ENCODE results near the gene DNAJB2.

Gene DNAJB2

DNA sequence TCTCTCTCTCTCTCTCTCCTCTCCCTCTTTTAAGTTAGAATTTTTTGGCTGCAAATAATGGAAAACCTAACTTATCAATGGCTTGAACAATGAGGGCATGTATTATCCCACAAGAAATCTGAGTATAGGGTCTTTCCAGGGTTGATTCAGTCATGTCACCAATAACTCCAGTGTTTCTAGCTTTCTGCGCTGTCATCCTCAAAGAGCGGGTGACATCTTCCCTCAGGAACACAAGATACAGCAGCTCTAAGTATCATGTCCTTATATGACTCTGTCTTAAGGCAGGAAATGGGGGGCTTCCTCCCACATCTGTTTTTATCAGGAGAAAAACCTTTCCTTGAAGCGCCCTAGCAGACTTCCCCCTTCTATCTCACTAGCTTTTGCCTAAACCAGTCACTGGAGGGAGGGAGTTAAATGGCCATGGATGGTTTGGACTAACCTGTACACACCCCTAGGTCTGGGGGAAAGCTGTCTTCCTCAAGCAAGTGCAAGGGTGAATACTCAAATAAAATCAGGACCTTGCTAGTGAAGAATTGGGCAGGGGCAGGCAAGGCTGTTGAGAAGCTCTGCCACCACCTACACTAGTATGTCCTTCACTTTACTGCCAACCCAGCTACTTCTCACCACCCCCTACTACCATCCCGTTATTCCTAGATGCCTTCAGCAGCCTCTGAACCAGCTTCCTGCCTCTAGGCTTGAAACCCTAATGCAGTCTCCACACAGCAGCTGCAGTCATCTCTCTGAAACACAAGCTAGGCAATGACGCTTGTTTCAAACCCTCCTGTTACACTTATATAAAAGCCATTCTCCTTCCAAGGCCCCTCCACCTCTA, 17.9 kb upstream of the DNAJB2 start:
- no peaks in the 10 kb centered on the region for H3K36me3 ChIP-seq (ENCODE audit: insufficient read depth, low read length)
- DNase-seq (no peak), ATAC-seq (ENCODE audit: insufficient read depth, low read depth) (no peak)
- TF ChIP-seq EZH2 (IDR thresholded peaks at IDR 0.05; ENCODE audit: borderline replicate concordance, low read depth, low read length, severe bottlenecking), result no peak
- TF ChIP-seq, protein P1, sequence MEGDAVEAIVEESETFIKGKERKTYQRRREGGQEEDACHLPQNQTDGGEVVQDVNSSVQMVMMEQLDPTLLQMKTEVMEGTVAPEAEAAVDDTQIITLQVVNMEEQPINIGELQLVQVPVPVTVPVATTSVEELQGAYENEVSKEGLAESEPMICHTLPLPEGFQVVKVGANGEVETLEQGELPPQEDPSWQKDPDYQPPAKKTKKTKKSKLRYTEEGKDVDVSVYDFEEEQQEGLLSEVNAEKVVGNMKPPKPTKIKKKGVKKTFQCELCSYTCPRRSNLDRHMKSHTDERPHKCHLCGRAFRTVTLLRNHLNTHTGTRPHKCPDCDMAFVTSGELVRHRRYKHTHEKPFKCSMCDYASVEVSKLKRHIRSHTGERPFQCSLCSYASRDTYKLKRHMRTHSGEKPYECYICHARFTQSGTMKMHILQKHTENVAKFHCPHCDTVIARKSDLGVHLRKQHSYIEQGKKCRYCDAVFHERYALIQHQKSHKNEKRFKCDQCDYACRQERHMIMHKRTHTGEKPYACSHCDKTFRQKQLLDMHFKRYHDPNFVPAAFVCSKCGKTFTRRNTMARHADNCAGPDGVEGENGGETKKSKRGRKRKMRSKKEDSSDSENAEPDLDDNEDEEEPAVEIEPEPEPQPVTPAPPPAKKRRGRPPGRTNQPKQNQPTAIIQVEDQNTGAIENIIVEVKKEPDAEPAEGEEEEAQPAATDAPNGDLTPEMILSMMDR (IDR thresholded peaks at IDR 0.05; ENCODE audit: borderline replicate concordance, extremely low read depth, low read length, poor library complexity, severe bottlenecking), result no peak
- no peaks in the 10 kb centered on the region for H3K9me3 ChIP-seq (ENCODE audit: insufficient read depth, low read length, severe bottlenecking)
- H2AFZ ChIP-seq (ENCODE audit: low read depth, low read length), result no peak overlapping the region
- no peaks in the 10 kb centered on the region for H3K79me2 ChIP-seq (ENCODE audit: insufficient read depth, low read length)
- H3K4me1 ChIP-seq (ENCODE audit: insufficient read depth, low read length), result 0 out of 2 replicates have a peak, but pooled peaks cover 3% of the 10 kb centered on the region
- no peak overlapping the region for H3K9ac ChIP-seq (ENCODE audit: low read depth, low read length)
- H3K4me2 ChIP-seq (ENCODE audit: insufficient read depth, low read length), result no peak overlapping the region
- H3K27me3 ChIP-seq (ENCODE audit: insufficient read depth, low read length, poor library complexity), result peaks cover 19% of the 10 kb centered on the region
- H3K4me3 ChIP-seq (ENCODE audit: low read depth in 1 of 2, low read length in 2 of 2), result no peak overlapping the region
- no peak overlapping the region for H3K27ac ChIP-seq (ENCODE audit: low read length)
- no peaks in the 10 kb centered on the region for H4K20me1 ChIP-seq (ENCODE audit: insufficient read depth, low read length)

DNA sequence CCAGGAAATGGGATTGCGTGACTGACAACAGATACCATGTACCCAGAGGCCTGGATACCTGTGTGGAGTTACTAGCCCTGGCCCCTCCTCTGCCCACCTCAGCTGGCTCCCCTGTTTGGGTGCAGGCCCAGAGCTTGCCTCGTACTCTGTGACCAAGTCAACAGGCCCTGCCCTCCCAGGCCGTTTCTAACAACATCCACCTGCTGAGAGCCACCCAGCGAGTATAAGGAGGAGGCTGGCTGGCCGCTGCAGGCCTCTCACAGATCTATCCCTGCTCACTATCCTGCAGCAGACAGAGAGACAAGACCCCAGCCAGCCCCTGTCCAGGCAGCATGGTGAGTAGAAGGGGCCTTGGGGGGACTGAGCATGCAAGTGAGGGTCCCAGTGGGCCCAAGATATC, 12.9 kb upstream of the DNAJB2 start:
- no peaks in the 10 kb centered on the region for H3K9me3 ChIP-seq (ENCODE audit: insufficient read depth, low read length, severe bottlenecking)
- no peak overlapping the region for H3K4me3 ChIP-seq (ENCODE audit: low read depth in 1 of 2, low read length in 2 of 2)
- ATAC-seq (ENCODE audit: insufficient read depth, low read depth), result no peak
- H3K4me1 ChIP-seq (ENCODE audit: insufficient read depth, low read length), result 0 out of 2 replicates have a peak, but pooled peaks cover 2% of the 10 kb centered on the region
- TF ChIP-seq EZH2 (IDR thresholded peaks at IDR 0.05; ENCODE audit: borderline replicate concordance, low read depth, low read length, severe bottlenecking), result no peak
- TF ChIP-seq, protein P1 (IDR thresholded peaks at IDR 0.05; ENCODE audit: borderline replicate concordance, extremely low read depth, low read length, poor library complexity, severe bottlenecking), result no peak
- H2AFZ ChIP-seq (ENCODE audit: low read depth, low read length), result no peak overlapping the region
- no peaks in the 10 kb centered on the region for H4K20me1 ChIP-seq (ENCODE audit: insufficient read depth, low read length)
- no peak overlapping the region for H3K27ac ChIP-seq (ENCODE audit: low read length)
- no peak overlapping the region for H3K4me2 ChIP-seq (ENCODE audit: insufficient read depth, low read length)
- no peak overlapping the region for H3K9ac ChIP-seq (ENCODE audit: low read depth, low read length)
- H3K79me2 ChIP-seq (ENCODE audit: insufficient read depth, low read length), result no peaks in the 10 kb centered on the region
- DNase-seq, result no peak
- no peaks in the 10 kb centered on the region for H3K36me3 ChIP-seq (ENCODE audit: insufficient read depth, low read length)
- peaks cover 10% of the 10 kb centered on the region for H3K27me3 ChIP-seq (ENCODE audit: insufficient read depth, low read length, poor library complexity)

DNA sequence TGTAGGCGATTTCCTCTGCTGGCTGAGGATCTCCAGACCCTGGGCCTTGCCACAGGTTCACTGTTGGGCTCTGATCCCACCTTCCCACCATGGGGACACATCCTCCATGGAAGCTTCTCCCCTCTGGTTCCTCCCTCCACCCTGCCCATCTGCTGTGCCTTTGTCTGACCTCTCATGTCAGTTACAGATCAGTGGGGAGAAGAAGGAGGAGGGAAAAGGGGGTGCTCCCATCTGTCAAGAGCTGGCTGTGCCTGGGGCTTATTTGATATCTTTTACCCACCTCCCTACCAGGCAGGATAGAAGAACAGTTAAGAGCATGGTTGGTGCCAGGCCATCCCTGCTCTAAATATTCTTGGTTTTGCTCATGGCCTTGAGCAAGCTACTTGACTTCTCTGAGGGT, 12.3 kb upstream of the DNAJB2 start:
- no peaks in the 10 kb centered on the region for H3K9me3 ChIP-seq (ENCODE audit: insufficient read depth, low read length, severe bottlenecking)
- H3K4me3 ChIP-seq (ENCODE audit: low read depth in 1 of 2, low read length in 2 of 2), result no peak overlapping the region
- peaks cover 11% of the 10 kb centered on the region for H3K27me3 ChIP-seq (ENCODE audit: insufficient read depth, low read length, poor library complexity)
- TF ChIP-seq EZH2 (IDR thresholded peaks at IDR 0.05; ENCODE audit: borderline replicate concordance, low read depth, low read length, severe bottlenecking), result no peak
- TF ChIP-seq, protein P1 (IDR thresholded peaks at IDR 0.05; ENCODE audit: borderline replicate concordance, extremely low read depth, low read length, poor library complexity, severe bottlenecking), result no peak
- no peak overlapping the region for H3K9ac ChIP-seq (ENCODE audit: low read depth, low read length)
- H3K4me2 ChIP-seq (ENCODE audit: insufficient read depth, low read length), result no peak overlapping the region
- no peaks in the 10 kb centered on the region for H3K79me2 ChIP-seq (ENCODE audit: insufficient read depth, low read length)
- no peaks in the 10 kb centered on the region for H3K36me3 ChIP-seq (ENCODE audit: insufficient read depth, low read length)
- H3K4me1 ChIP-seq (ENCODE audit: insufficient read depth, low read length), result no peaks in the 10 kb centered on the region
- H2AFZ ChIP-seq (ENCODE audit: low read depth, low read length), result no peak overlapping the region
- DNase-seq (no peak), ATAC-seq (ENCODE audit: insufficient read depth, low read depth) (no peak)
- H4K20me1 ChIP-seq (ENCODE audit: insufficient read depth, low read length), result no peaks in the 10 kb centered on the region
- no peak overlapping the region for H3K27ac ChIP-seq (ENCODE audit: low read length)

Data from DND-41 (cell line).